HUES48 (cell line): Measurements from ENCODE around the gene EXOC1.
"Not testable (repeated sequence)": the region's sequence is repeated elsewhere in the genome, so short reads cannot be mapped to it uniquely, and the experiment has no call there.

Experiments used
- H3K27ac ChIP-seq: one replicate; pipeline ENCODE4 v1.7.0; 2013; ENCODE audit warnings: low read depth, low read length, inconsistent platforms
- H3K27me3 ChIP-seq: 2 replicates; pipeline ENCODE4 v1.6.1; 2013; ENCODE audit warnings: mild to moderate bottlenecking, low read length; ENCODE audit not compliant: control insufficient read depth, insufficient read depth
- H3K36me3 ChIP-seq: 2 replicates; pipeline ENCODE4 v1.6.1; 2013; ENCODE audit warnings: low read length; ENCODE audit not compliant: control insufficient read depth, insufficient read depth
- H3K4me1 ChIP-seq: 2 replicates; pipeline ENCODE4 v1.6.1; 2013; ENCODE audit warnings: mild to moderate bottlenecking, low read length; ENCODE audit not compliant: control insufficient read depth, insufficient read depth
- H3K4me3 ChIP-seq: 2 replicates; pipeline ENCODE4 v1.5.1; 2013; ENCODE audit warnings: mild to moderate bottlenecking, low read depth, low read length
- H3K9ac ChIP-seq: 2 replicates; pipeline ENCODE4 v1.6.1; 2013; ENCODE audit warnings: mild to moderate bottlenecking, low read depth, low read length, moderate library complexity
- H3K9me3 ChIP-seq: 2 replicates; pipeline ENCODE4 v1.6.1; 2013; ENCODE audit warnings: low read length; ENCODE audit not compliant: control insufficient read depth, insufficient read depth

EXOC1 gene

GRCh38 chr4:55928846-55929245, 75.4 kb downstream of the EXOC1 start:
- peaks cover 15% of the 10 kb centered on the region; the same call in 1 of the 2 replicates for H3K4me1 ChIP-seq
- H3K27me3 ChIP-seq, result no peaks in the 10 kb centered on the region
- no peak overlapping the region for H3K27ac ChIP-seq
- no peaks in the 10 kb centered on the region for H3K9me3 ChIP-seq
- H3K36me3 ChIP-seq, result no peaks in the 10 kb centered on the region
- no peak overlapping the region for H3K9ac ChIP-seq
- no peak overlapping the region for H3K4me3 ChIP-seq

- H3K4me1 ChIP-seq, result peaks cover 10% of the 10 kb centered on the region; the same call in 1 of the 2 replicates
- no peaks in the 10 kb centered on the region for H3K27me3 ChIP-seq
- no peak overlapping the region for H3K4me3 ChIP-seq
- no peak overlapping the region for H3K27ac ChIP-seq
- H3K9me3 ChIP-seq, result no peaks in the 10 kb centered on the region
- H3K9ac ChIP-seq, result no peak overlapping the region
- H3K36me3 ChIP-seq, result no peaks in the 10 kb centered on the region
Observed at GRCh38 chr4:55931043-55931442, 77.6 kb downstream of the EXOC1 start.

- no peaks in the 10 kb centered on the region; the same call in 1 of the 2 replicates for H3K9me3 ChIP-seq
- H3K4me3 ChIP-seq, result no peak overlapping the region
- no peak overlapping the region for H3K9ac ChIP-seq
- no peak overlapping the region for H3K27ac ChIP-seq
- H3K27me3 ChIP-seq, result no peaks in the 10 kb centered on the region
- H3K36me3 ChIP-seq, result no peaks in the 10 kb centered on the region
- H3K4me1 ChIP-seq, result peaks cover 3% of the 10 kb centered on the region; the same call in 1 of the 2 replicates
Observed at GRCh38 chr4:55931833-55932232, 78.4 kb downstream of the EXOC1 start.

GRCh38 chr4:55932511-55932910, 79.1 kb downstream of the EXOC1 start:
- Histone ChIP-seq H3K27ac (no peak overlapping the region), H3K36me3 (no peaks in the 10 kb centered on the region)

GRCh38 chr4:55933611-55934010, 80.2 kb downstream of the EXOC1 start:
- H3K27me3 ChIP-seq, result no peaks in the 10 kb centered on the region
- no peak overlapping the region for H3K27ac ChIP-seq
- no peaks in the 10 kb centered on the region; the same call in 1 of the 2 replicates for H3K9me3 ChIP-seq
- 0 out of 2 replicates have a peak, but pooled peaks cover under 1% of the 10 kb centered on the region for H3K4me1 ChIP-seq
- no peak overlapping the region for H3K4me3 ChIP-seq
- no peaks in the 10 kb centered on the region for H3K36me3 ChIP-seq
- no peak overlapping the region for H3K9ac ChIP-seq

More at GRCh38 chr4:55932511-55932910, 79.1 kb downstream of the EXOC1 start:
- no peaks in the 10 kb centered on the region for H3K4me1 ChIP-seq
- no peak overlapping the region for H3K9ac ChIP-seq
- no peaks in the 10 kb centered on the region; the same call in 1 of the 2 replicates for H3K9me3 ChIP-seq
- no peak overlapping the region for H3K4me3 ChIP-seq
- no peaks in the 10 kb centered on the region for H3K27me3 ChIP-seq

GRCh38 chr4:55935907-55936306, 82.5 kb downstream of the EXOC1 start:
- H3K4me3 ChIP-seq, H3K27me3 ChIP-seq, H3K9me3 ChIP-seq: not testable (repeated sequence)

GRCh38 chr4:55938481-55938880, 85.0 kb downstream of the EXOC1 start:
- peaks cover 10% of the 10 kb centered on the region; the same call in 1 of the 2 replicates for H3K4me1 ChIP-seq
- no peaks in the 10 kb centered on the region for H3K36me3 ChIP-seq
- H3K9me3 ChIP-seq, result no peaks in the 10 kb centered on the region; the same call in 1 of the 2 replicates
- no peaks in the 10 kb centered on the region for H3K27me3 ChIP-seq
- H3K4me3 ChIP-seq, result no peak overlapping the region
- no peak overlapping the region for H3K27ac ChIP-seq
- no peak overlapping the region for H3K9ac ChIP-seq

More at GRCh38 chr4:55935907-55936306, 82.5 kb downstream of the EXOC1 start:
- H3K27ac ChIP-seq, H3K9ac ChIP-seq, H3K36me3 ChIP-seq, H3K4me1 ChIP-seq: not testable (repeated sequence)

GRCh38 chr4:55939421-55939820, 86.0 kb downstream of the EXOC1 start:
- H3K36me3 ChIP-seq, result no peaks in the 10 kb centered on the region
- H3K9me3 ChIP-seq, result no peaks in the 10 kb centered on the region; the same call in 1 of the 2 replicates
- no peak overlapping the region for H3K9ac ChIP-seq
- H3K4me3 ChIP-seq, result no peak overlapping the region
- no peaks in the 10 kb centered on the region for H3K27me3 ChIP-seq
- peaks cover 10% of the 10 kb centered on the region; the same call in 1 of the 2 replicates for H3K4me1 ChIP-seq
- H3K27ac ChIP-seq, result no peak overlapping the region

GRCh38 chr4:55941881-55942396, 88.5 kb downstream of the EXOC1 start:
- Histone ChIP-seq H3K27me3 (no peaks in the 10 kb centered on the region), H3K4me1 (peaks cover 10% of the 10 kb centered on the region; the same call in 1 of the 2 replicates), H3K27ac (no peak overlapping the region), H3K9ac (no peak overlapping the region), H3K36me3 (no peaks in the 10 kb centered on the region), H3K4me3 (no peak overlapping the region), H3K9me3 (no peaks in the 10 kb centered on the region; the same call in 1 of the 2 replicates)

- H3K27me3 ChIP-seq, result no peaks in the 10 kb centered on the region
- no peak overlapping the region for H3K4me3 ChIP-seq
- H3K27ac ChIP-seq, result peak overlapping the region; percentile 99
- H3K4me1 ChIP-seq, result peaks cover 19% of the 10 kb centered on the region
- peaks cover 5% of the 10 kb centered on the region for H3K36me3 ChIP-seq
- no peak overlapping the region for H3K9ac ChIP-seq
- H3K9me3 ChIP-seq, result no peaks in the 10 kb centered on the region
Observed at GRCh38 chr4:55947254-55947882, 93.9 kb downstream of the EXOC1 start.

- Histone ChIP-seq H3K4me3 (peak overlapping the region; percentile 90), H3K9me3 (no peaks in the 10 kb centered on the region), H3K27me3 (no peaks in the 10 kb centered on the region), H3K27ac (peak overlapping the region; percentile 99), H3K36me3 (peaks cover 12% of the 10 kb centered on the region), H3K4me1 (peaks cover 19% of the 10 kb centered on the region), H3K9ac (peak overlapping the region; percentile 93)
Observed at GRCh38 chr4:55947912-55948725, 94.7 kb downstream of the EXOC1 start.
